Cardiac muscle cell (in vitro differentiated cells and primary cell): ENCODE results near the gene MTCL1. TPM values are rescaled to one million over a fixed set of nuclear protein-coding genes. Genes with fewer than 3 reads are reported as not detected.

Source experiments
- DNase-seq, 2 donors: peaks; one replicate each; pipeline versions ENCODE4 v3.0.0 to v3.0.0-alpha.2; 2010 to 2017; ENCODE audit warnings: low read depth in 1 of 2, low spot score in 1 of 2
- H3K27ac ChIP-seq: fragments of 200-600 bp; sonication (generic); 2 replicates; pipeline ENCODE4 v1.5.1; 2016
- H3K27me3 ChIP-seq: fragments of 200-600 bp; sonication (generic); 2 replicates; pipeline ENCODE4 v1.6.0; 2016; ENCODE audit warnings: control low read depth
- H3K36me3 ChIP-seq: fragments of 200-600 bp; sonication (generic); 2 replicates; pipeline ENCODE4 v1.5.1; 2016; ENCODE audit warnings: control low read depth
- H3K4me1 ChIP-seq: fragments of 200-600 bp; sonication (generic); 2 replicates; pipeline ENCODE4 v1.8.1; 2017; ENCODE audit warnings: low read depth, mild to moderate bottlenecking, mixed run types
- H3K4me3 ChIP-seq: fragments of 200-600 bp; sonication (generic); 2 replicates; pipeline ENCODE4 v1.5.1; 2016; ENCODE audit warnings: mild to moderate bottlenecking
- H3K9me3 ChIP-seq: fragments of 200-600 bp; sonication (generic); 2 replicates; pipeline ENCODE4 v1.5.1; 2017; ENCODE audit warnings: low read depth, mild to moderate bottlenecking, control low read depth
- CTCF ChIP-seq: IDR thresholded peaks from 2 replicates; pipeline ENCODE4 v1.5.1; 2012; ENCODE audit warnings: low read depth, mild to moderate bottlenecking, low read length
- polyA plus RNA-seq: library from polyadenylated mRNA; unstranded; fragments of >200 nt; fragmentation: Nextera tagmentation; extraction: Ambion mirVana; gene quantifications from 2 replicates; pipeline ENCODE4 v1.2.1, GENCODE V29; 2016
- total RNA-seq: library from RNA; depleted of rRNA; stranded (reverse); fragments of >200 nt; gene quantifications from 2 replicates; pipeline ENCODE4 v1.2.3, GENCODE V29; 2016

The MTCL1 gene
- total and polyA plus RNA-seq, 2 experiments from 2014 or later = 1.8 to 9.6 TPM

GRCh38 chr18:8752329-8752728, 47.0 kb downstream of the MTCL1 start:
- H3K27me3 ChIP-seq = no peaks in the 10 kb centered on the region
- DNase-seq = peak in 1 of 2 donors; percentile 40
- H3K36me3 ChIP-seq = no peaks in the 10 kb centered on the region
- H3K9me3 ChIP-seq = no peaks in the 10 kb centered on the region
- no peaks in the 10 kb centered on the region for H3K4me1 ChIP-seq
- TF ChIP-seq CTCF = no peak
- no peak overlapping the region for H3K27ac ChIP-seq
- no peak overlapping the region for H3K4me3 ChIP-seq

- TF ChIP-seq CTCF = no peak
- no peak overlapping the region for H3K27ac ChIP-seq
- peak in 1 of 2 donors; percentile 28 for DNase-seq
- H3K4me1 ChIP-seq = no peaks in the 10 kb centered on the region
- H3K4me3 ChIP-seq = no peak overlapping the region
- no peaks in the 10 kb centered on the region for H3K27me3 ChIP-seq
- H3K36me3 ChIP-seq = no peaks in the 10 kb centered on the region
- no peaks in the 10 kb centered on the region for H3K9me3 ChIP-seq
Measured at GRCh38 chr18:8754995-8755960, 49.9 kb downstream of the MTCL1 start.

GRCh38 chr18:8756571-8756970, 51.2 kb downstream of the MTCL1 start:
- Histone ChIP-seq H3K4me3 (no peak overlapping the region), H3K27me3 (no peaks in the 10 kb centered on the region), H3K36me3 (no peaks in the 10 kb centered on the region), H3K27ac (no peak overlapping the region), H3K4me1 (no peaks in the 10 kb centered on the region), H3K9me3 (no peaks in the 10 kb centered on the region)
- DNase-seq = no peak
- no peak for TF ChIP-seq CTCF

- no peak for TF ChIP-seq CTCF
- Histone ChIP-seq H3K9me3 (no peaks in the 10 kb centered on the region), H3K27ac (no peak overlapping the region), H3K4me1 (no peaks in the 10 kb centered on the region), H3K36me3 (no peaks in the 10 kb centered on the region), H3K4me3 (no peak overlapping the region), H3K27me3 (no peaks in the 10 kb centered on the region)
- no peak for DNase-seq
Measured at GRCh38 chr18:8757396-8757997, 52.1 kb downstream of the MTCL1 start.

GRCh38 chr18:8758466-8758865, 53.1 kb downstream of the MTCL1 start:
- H3K36me3 ChIP-seq = no peaks in the 10 kb centered on the region
- no peak overlapping the region for H3K4me3 ChIP-seq
- no peak for TF ChIP-seq CTCF
- no peaks in the 10 kb centered on the region for H3K27me3 ChIP-seq
- no peaks in the 10 kb centered on the region for H3K9me3 ChIP-seq
- no peak for DNase-seq
- no peak overlapping the region for H3K27ac ChIP-seq
- H3K4me1 ChIP-seq = no peaks in the 10 kb centered on the region
